Erythroblast (primary cell): ENCODE data around the gene CDC27.
"Not testable (repeated sequence)": the region's sequence is repeated elsewhere in the genome, so short reads cannot be mapped to it uniquely, and the experiment has no call there.

Source experiments
- DNase-seq, 2 experiments: peaks; one replicate each; lab custom pipeline; 2025; lab: John Stamatoyannopoulos, UW
- GATA1 ChIP-seq: IDR thresholded peaks from 2 replicates; pipeline ENCODE4 v1.6.1; 2011; ENCODE audit warnings: low read depth, mild to moderate bottlenecking, control low read depth, low read length, moderate library complexity
- POLR2A ChIP-seq: IDR thresholded peaks from 2 replicates; pipeline ENCODE4 v1.6.1; 2011; ENCODE audit warnings: mild to moderate bottlenecking, low read length

The CDC27 gene

GRCh38 chr17:47072886-47073285, 116.2 kb downstream of the CDC27 start:
- TF ChIP-seq GATA1: no peak
- TF ChIP-seq POLR2A: no peak
- DNase-seq: no peak

DNA sequence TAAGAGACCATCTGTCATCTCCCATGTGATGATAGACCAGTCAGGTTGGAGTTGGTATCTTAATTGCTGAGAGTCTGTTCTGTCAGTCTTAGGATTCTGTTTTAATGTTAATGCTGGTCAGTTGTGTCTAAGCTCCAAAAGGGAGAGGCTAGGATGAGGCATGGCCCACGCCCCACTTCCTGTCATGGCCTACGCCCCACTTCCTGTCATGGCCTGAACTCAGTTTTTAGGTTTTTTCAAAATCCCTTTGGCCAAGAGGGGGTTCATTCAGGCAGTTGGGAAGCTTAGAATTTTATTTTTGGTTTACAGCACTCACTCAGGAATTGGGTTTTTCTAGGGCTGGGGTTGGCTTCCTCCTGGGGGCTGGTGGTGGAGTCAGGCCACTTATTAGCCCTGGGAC, 117.9 kb downstream of the CDC27 start:
- DNase-seq: not testable (repeated sequence)

- not testable (repeated sequence) for DNase-seq
Observed at GRCh38 chr17:47070266-47070665, 118.8 kb downstream of the CDC27 start.
